B cell (primary cell): ENCODE measurements around the gene SLC29A3. TPM values are rescaled to one million over a fixed set of nuclear protein-coding genes. Genes with fewer than 3 reads are reported as not detected.

Experiments
- ATAC-seq: fragments of 200-7000 bp; cut with Tn5 transposase; one replicate; pipeline ENCODE4 v1.10.0; 2021; ENCODE audit warnings: low read depth, mild to moderate bottlenecking, moderate number of reproducible peaks, moderate library complexity
- CTCF ChIA-PET: fragments of 350-600 bp; sonication (Branson Sonifier 250); formaldehyde crosslinking; loops from one replicate; lab custom pipeline; 2021; ENCODE audit warnings: antibody characterized with exemption, inconsistent platforms; lab: Charles Lee
- POLR2A ChIA-PET: fragments of 350-600 bp; sonication (Branson Sonifier 250); formaldehyde crosslinking; loops from one replicate; lab custom pipeline; 2021; ENCODE audit warnings: antibody characterized with exemption; lab: Charles Lee
- DNase-seq: peaks from one replicate; pipeline ENCODE4 v3.0.0; 2013
- H2AFZ ChIP-seq: 2 replicates; pipeline ENCODE4 v1.6.1; 2012; ENCODE audit warnings: mild to moderate bottlenecking, low read depth, low read length; ENCODE audit not compliant: insufficient read depth, poor library complexity, severe bottlenecking
- H3K27ac ChIP-seq, 2 donors: 1 replicate in 1 of 2; 2 replicates in 1 of 2; pipeline ENCODE4 v1.5.1; 2012 to 2013; ENCODE audit warnings: low read length in 2 of 2, mild to moderate bottlenecking in 2 of 2, moderate library complexity in 1 of 2
- H3K27me3 ChIP-seq, 4 experiments: fragments of 200-600 bp in 1 of 4; sonication (generic) in 1 of 4; replicated peaks in 1 of 4; 1 replicate in 2 of 4; 2 replicates in 2 of 4; pipeline versions ENCODE4 v1.6.1 to v1.7.0; 2013 to 2016; ENCODE audit warnings: low read length in 3 of 4, mild to moderate bottlenecking in 2 of 4, mixed read lengths in 1 of 4, moderate library complexity in 1 of 4; ENCODE audit not compliant: insufficient read depth in 4 of 4, control insufficient read depth in 3 of 4; ENCODE audit errors: control extremely low read depth in 1 of 4
- H3K36me3 ChIP-seq, 2 experiments: replicated peaks in 1 of 2; 1 replicate in 1 of 2; 2 replicates in 1 of 2; pipeline versions ENCODE4 v1.6.1 to v1.7.1; 2013; ENCODE audit warnings: low read length in 1 of 2; ENCODE audit not compliant: insufficient read depth in 2 of 2, control insufficient read depth in 1 of 2; ENCODE audit errors: control extremely low read depth in 1 of 2, extremely low read depth in 1 of 2
- H3K4me1 ChIP-seq, 2 donors: fragments of 200-600 bp in 1 of 2; sonication (generic) in 1 of 2; 1 replicate in 1 of 2; 2 replicates in 1 of 2; pipeline versions ENCODE4 v1.5.1 to v1.6.1; 2013 to 2017; ENCODE audit warnings: low read length in 2 of 2; ENCODE audit not compliant: control insufficient read depth in 2 of 2, insufficient read depth in 2 of 2
- H3K4me2 ChIP-seq: replicated peaks from 2 replicates; pipeline ENCODE3; 2012; ENCODE audit warnings: mild to moderate bottlenecking, low read depth, low read length; ENCODE audit not compliant: poor library complexity, severe bottlenecking
- H3K4me3 ChIP-seq, 5 experiments: fragments of 200-600 bp in 1 of 5; sonication (generic) in 1 of 5; 1 replicate in 3 of 5; 2 replicates in 2 of 5; pipeline versions ENCODE4 v1.5.1 to v1.7.0; 2011 to 2016; ENCODE audit warnings: low read length in 4 of 5, mild to moderate bottlenecking in 4 of 5, low read depth in 2 of 5, control low read depth in 1 of 5, moderate library complexity in 1 of 5; ENCODE audit not compliant: insufficient read depth in 1 of 5; ENCODE audit errors: control extremely low read depth in 1 of 5, extremely low read depth in 1 of 5
- H3K79me2 ChIP-seq: fragments of 200-600 bp; sonication (generic); one replicate; pipeline ENCODE4 v1.6.0; 2016; ENCODE audit warnings: low read length; ENCODE audit not compliant: control insufficient read depth, insufficient read depth
- H3K9ac ChIP-seq: fragments of 200-600 bp; sonication (generic); 2 replicates; pipeline ENCODE4 v1.6.1; 2017; ENCODE audit warnings: mild to moderate bottlenecking, low read length, moderate library complexity
- H3K9me3 ChIP-seq, 3 donors: one replicate each; pipeline versions ENCODE4 v1.6.1 to v1.7.1; 2013; ENCODE audit warnings: low read length in 2 of 3; ENCODE audit not compliant: control insufficient read depth in 2 of 3, insufficient read depth in 1 of 3; ENCODE audit errors: control extremely low read depth in 1 of 3
- H4K20me1 ChIP-seq: 2 replicates; pipeline ENCODE4 v1.6.0; 2012; ENCODE audit warnings: mild to moderate bottlenecking, low read length; ENCODE audit not compliant: insufficient read depth, control insufficient read depth, poor library complexity, severe bottlenecking
- H3K27ac Mint-ChIP-seq: one replicate; pipeline ENCODE4 v1.8.0; 2021; ENCODE audit warnings: mixed read lengths
- H3K27me3 Mint-ChIP-seq: one replicate; pipeline ENCODE4 v1.8.0; 2021; ENCODE audit warnings: mixed read lengths
- H3K4me1 Mint-ChIP-seq: one replicate; pipeline ENCODE4 v1.8.0; 2021; ENCODE audit warnings: mixed read lengths
- H3K4me3 Mint-ChIP-seq: one replicate; pipeline ENCODE4 v1.8.0; 2021; ENCODE audit warnings: mixed read lengths
- H3K9me3 Mint-ChIP-seq: one replicate; pipeline ENCODE4 v1.8.0; 2022; ENCODE audit warnings: mixed read lengths; ENCODE audit not compliant: insufficient read depth
- EZH2 ChIP-seq: IDR thresholded peaks from 2 replicates; pipeline ENCODE4 v1.6.1; 2012; ENCODE audit warnings: borderline replicate concordance, low read depth, mild to moderate bottlenecking, moderate library complexity, low read length; ENCODE audit not compliant: insufficient read depth, poor library complexity, severe bottlenecking
- WGBS: methylation state at CpG from one replicate; pipeline ENCODE4 v1.1.5; 2013; ENCODE audit warnings: missing lambda C conversion rate; ENCODE audit not compliant: insufficient coverage; 5-methylcytosine and 5-hydroxymethylcytosine counted together
- intact Hi-C: fragments of 100-400 bp; cut with micrococcal nuclease; formaldehyde crosslinking; loops from one replicate; pipeline ENCODE4 v1.10.0; 2022
- polyA plus RNA-seq: library from polyadenylated mRNA; depleted of rRNA; stranded (reverse); fragments of >200 nt; gene quantifications from 2 replicates; pipeline ENCODE4 v1.2.3, GENCODE V29; 2012
- total RNA-seq, 2 donors: library from RNA; stranded (reverse); fragments of 120-200 nt in 1 of 2; gene quantifications; 1 replicate in 1 of 2; 2 replicates in 1 of 2; pipeline versions ENCODE4 v1.2.3 to v1.2.4, GENCODE V29; 2013 to 2022
- TF ChIP-seq, protein P1 (sequence below): fragments of 200-600 bp; IDR thresholded peaks from one replicate; pipeline ENCODE4 v1.8.0; 2022; ENCODE audit warnings: antibody characterized with exemption, mild to moderate bottlenecking

Gene SLC29A3
- total and polyA plus RNA-seq, 2 donors (not counting 1 experiment from before 2014, with no cell fraction given), result 4.5 to 8.2 TPM

- peaks cover 17% of the 10 kb centered on the region in 2 donors for H3K4me1 ChIP-seq
- WGBS, result 98% methylated on average over 3 of the region's 4 CpGs
- no peak for TF ChIP-seq EZH2
- TF ChIP-seq, protein P1, sequence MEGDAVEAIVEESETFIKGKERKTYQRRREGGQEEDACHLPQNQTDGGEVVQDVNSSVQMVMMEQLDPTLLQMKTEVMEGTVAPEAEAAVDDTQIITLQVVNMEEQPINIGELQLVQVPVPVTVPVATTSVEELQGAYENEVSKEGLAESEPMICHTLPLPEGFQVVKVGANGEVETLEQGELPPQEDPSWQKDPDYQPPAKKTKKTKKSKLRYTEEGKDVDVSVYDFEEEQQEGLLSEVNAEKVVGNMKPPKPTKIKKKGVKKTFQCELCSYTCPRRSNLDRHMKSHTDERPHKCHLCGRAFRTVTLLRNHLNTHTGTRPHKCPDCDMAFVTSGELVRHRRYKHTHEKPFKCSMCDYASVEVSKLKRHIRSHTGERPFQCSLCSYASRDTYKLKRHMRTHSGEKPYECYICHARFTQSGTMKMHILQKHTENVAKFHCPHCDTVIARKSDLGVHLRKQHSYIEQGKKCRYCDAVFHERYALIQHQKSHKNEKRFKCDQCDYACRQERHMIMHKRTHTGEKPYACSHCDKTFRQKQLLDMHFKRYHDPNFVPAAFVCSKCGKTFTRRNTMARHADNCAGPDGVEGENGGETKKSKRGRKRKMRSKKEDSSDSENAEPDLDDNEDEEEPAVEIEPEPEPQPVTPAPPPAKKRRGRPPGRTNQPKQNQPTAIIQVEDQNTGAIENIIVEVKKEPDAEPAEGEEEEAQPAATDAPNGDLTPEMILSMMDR, result no peak
- H3K4me2 ChIP-seq, result no peak overlapping the region
- peaks cover 42% of the 10 kb centered on the region for H3K27me3 Mint-ChIP-seq
- ChIA-PET POLR2A (interaction anchor here (0.6 to 0.8 kb wide), 3 partner anchors 80 to 667 kb away, joined by 3 to 4 read pairs (median 4); partner anchors contain the start of gene SLC29A3), CTCF (interaction anchor here (1.9 to 5.2 kb wide), 2 partner anchors 171 to 412 kb away, joined by 10 to 42 read pairs; no protein-coding TSS in a partner anchor)
- H3K9me3 ChIP-seq, result peaks cover 0 to 10% (median 0%) of the 10 kb centered on the region in 3 donors
- peaks cover 0 to 47% (median 20%) of the 10 kb centered on the region in 4 experiments for H3K27me3 ChIP-seq
- H3K4me1 Mint-ChIP-seq, result peaks cover 11% of the 10 kb centered on the region
- ATAC-seq (no peak), DNase-seq (no peak)
- no peak overlapping the region for H3K4me3 Mint-ChIP-seq
- H4K20me1 ChIP-seq, result no peaks in the 10 kb centered on the region
- no peak overlapping the region for H3K4me3 ChIP-seq
- H3K36me3 ChIP-seq, result no peaks in the 10 kb centered on the region
- H3K9me3 Mint-ChIP-seq, result no peaks in the 10 kb centered on the region
- intact Hi-C loops, result loop anchor here (5.0 kb wide), 2 partner anchors 173 to 308 kb away; no protein-coding TSS in a partner anchor
- no peak overlapping the region for H3K9ac ChIP-seq
- no peaks in the 10 kb centered on the region for H3K79me2 ChIP-seq
- H3K27ac Mint-ChIP-seq, result no peak overlapping the region
- H3K27ac ChIP-seq, result no peak overlapping the region
- H2AFZ ChIP-seq, result no peak overlapping the region
Measured at GRCh38 chr10:71398976-71399375, 79.9 kb downstream of the SLC29A3 start.

DNA sequence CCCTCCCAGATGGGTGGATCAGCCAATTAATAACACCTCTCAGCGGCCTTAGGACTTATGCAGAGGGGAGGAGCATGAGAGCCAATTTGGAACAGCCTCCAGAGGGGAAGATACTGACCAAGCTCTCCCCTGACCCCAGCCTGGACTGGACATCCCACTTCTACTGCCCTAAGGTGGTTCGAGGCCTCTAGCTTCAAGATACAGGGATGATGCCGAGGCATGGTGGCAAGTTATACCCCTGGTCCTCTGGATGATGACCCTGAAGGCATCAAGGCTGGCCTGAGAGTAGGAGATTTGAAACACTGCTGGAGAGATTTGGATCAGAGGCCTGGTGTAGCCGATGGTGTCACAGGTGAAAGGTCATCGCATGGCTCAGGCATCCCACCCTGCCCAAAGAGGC lies 80.9 kb downstream of the SLC29A3 start:
- no peak overlapping the region for H3K4me3 ChIP-seq
- peaks cover 0 to 39% (median 20%) of the 10 kb centered on the region in 4 experiments for H3K27me3 ChIP-seq
- no peaks in the 10 kb centered on the region for H3K9me3 Mint-ChIP-seq
- H3K27ac ChIP-seq, result no peak overlapping the region
- no peaks in the 10 kb centered on the region for H3K79me2 ChIP-seq
- peaks cover 0 to 9% (median 0%) of the 10 kb centered on the region in 3 donors for H3K9me3 ChIP-seq
- H3K9ac ChIP-seq, result no peak overlapping the region
- intact Hi-C loops, result loop anchor here (5.0 kb wide), 2 partner anchors 172 to 307 kb away; no protein-coding TSS in a partner anchor
- DNase-seq, result no peak
- CTCF ChIA-PET, result interaction anchor here (0.9 kb wide), 1 partner anchor 14 kb away, joined by 3 read pairs; no protein-coding TSS in a partner anchor
- peaks cover 38% of the 10 kb centered on the region for H3K27me3 Mint-ChIP-seq
- H3K4me1 ChIP-seq, result peaks cover 17% of the 10 kb centered on the region in 2 donors
- H3K4me2 ChIP-seq, result no peak overlapping the region
- 82% methylated on average over 2 of the region's 5 CpGs for WGBS
- TF ChIP-seq, protein P1, result no peak
- no peak for TF ChIP-seq EZH2
- H3K4me1 Mint-ChIP-seq, result peaks cover 11% of the 10 kb centered on the region
- H3K27ac Mint-ChIP-seq, result no peak overlapping the region
- no peak for ATAC-seq
- no peaks in the 10 kb centered on the region for H4K20me1 ChIP-seq
- H3K36me3 ChIP-seq, result no peaks in the 10 kb centered on the region
- POLR2A ChIA-PET, result no interaction called here
- H2AFZ ChIP-seq, result no peak overlapping the region
- no peak overlapping the region for H3K4me3 Mint-ChIP-seq
